ENCODE data around the gene KDM3A. TPM values are rescaled to one million over a fixed set of nuclear protein-coding genes. Genes with fewer than 3 reads are reported as not detected.

The KDM3A gene
- total RNA-seq, 1 donor from 2014 or later: 51.2 TPM

DNA sequence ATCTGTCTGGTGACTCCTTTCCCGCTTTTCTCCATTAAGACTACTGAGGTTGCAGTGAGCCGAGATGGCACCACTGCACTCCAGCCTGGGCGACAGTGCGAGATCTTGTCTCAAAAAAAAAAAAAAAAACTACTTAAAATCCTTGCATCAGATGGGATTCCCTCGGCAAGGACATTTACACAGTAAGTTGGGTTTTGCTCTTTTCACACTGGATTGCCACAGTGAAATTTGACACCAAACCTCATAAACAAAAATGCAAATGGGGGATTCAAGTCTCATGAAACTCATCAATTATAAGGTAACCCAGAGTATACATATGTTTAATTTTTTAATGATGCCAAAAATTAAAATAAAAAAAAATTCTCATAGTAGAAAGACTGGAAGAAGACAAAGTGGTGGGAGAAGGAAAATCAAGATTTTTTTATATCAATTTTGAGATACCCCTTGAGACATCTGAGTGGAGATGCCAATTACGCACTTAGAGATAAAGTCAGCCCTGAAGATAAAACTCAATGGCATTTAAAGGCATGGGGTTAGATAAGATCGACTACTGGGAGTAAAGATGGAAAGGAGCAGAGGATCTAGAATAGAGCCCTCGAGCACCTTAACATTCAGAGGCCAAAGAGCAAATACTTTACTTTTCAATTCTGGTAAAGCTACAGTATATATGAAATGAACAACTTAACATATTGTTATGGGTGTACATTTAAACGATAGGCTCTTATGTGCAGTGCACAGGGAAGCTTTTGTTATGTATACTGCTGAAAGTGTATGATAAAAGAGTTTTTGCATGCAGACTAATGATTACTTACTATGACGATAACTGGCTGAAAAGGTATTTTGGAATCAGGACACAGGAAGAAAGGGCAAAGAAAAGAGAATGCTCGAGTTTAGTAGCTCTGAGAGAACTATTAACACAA lies 84.5 kb downstream of the KDM3A start:
- DNase-seq (ENCODE audit: low read depth, low spot score): no peak
- H3K4me1 Mint-ChIP-seq: no peaks in the 10 kb centered on the region

DNA sequence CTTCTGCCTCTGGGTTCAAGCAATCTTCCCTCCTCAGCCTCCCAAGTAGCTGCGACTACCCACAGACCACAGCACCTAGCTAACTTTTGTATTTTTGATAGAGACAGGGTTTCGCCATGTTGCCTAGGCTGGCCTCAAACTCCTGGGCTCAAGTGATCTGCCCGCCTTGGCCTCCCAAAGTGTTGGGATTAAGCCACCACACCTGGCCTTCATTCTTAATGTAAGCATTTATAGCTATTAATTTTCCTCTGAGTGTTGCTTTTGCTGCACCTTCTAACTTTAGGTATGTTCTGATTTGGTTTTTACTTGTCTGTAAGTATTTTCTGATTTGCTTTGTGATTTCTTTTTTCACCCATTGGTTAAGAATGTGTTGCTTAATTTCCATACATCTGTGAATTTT lies 92.4 kb downstream of the KDM3A start:
- Mint-ChIP-seq H3K36me3 (ENCODE audit: low read depth) (peaks cover 44% of the 10 kb centered on the region), H3K4me3 (no peak overlapping the region), H3K27me3 (ENCODE audit: low read depth) (no peaks in the 10 kb centered on the region), H3K4me1 (no peaks in the 10 kb centered on the region), H3K27ac (ENCODE audit: unreplicated experiment) (no peak overlapping the region), H3K9me3 (peaks cover 26% of the 10 kb centered on the region)
- DNase-seq (ENCODE audit: low read depth, low spot score): no peak
- TF ChIP-seq, protein P1, sequence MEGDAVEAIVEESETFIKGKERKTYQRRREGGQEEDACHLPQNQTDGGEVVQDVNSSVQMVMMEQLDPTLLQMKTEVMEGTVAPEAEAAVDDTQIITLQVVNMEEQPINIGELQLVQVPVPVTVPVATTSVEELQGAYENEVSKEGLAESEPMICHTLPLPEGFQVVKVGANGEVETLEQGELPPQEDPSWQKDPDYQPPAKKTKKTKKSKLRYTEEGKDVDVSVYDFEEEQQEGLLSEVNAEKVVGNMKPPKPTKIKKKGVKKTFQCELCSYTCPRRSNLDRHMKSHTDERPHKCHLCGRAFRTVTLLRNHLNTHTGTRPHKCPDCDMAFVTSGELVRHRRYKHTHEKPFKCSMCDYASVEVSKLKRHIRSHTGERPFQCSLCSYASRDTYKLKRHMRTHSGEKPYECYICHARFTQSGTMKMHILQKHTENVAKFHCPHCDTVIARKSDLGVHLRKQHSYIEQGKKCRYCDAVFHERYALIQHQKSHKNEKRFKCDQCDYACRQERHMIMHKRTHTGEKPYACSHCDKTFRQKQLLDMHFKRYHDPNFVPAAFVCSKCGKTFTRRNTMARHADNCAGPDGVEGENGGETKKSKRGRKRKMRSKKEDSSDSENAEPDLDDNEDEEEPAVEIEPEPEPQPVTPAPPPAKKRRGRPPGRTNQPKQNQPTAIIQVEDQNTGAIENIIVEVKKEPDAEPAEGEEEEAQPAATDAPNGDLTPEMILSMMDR (conservative IDR thresholded peaks at IDR 0.05): no peak

More for the DNA sequence above, 84.5 kb downstream of the KDM3A start:
- H3K9me3 Mint-ChIP-seq: no peaks in the 10 kb centered on the region
- H3K27me3 Mint-ChIP-seq (ENCODE audit: low read depth): no peaks in the 10 kb centered on the region
- no peaks in the 10 kb centered on the region for H3K36me3 Mint-ChIP-seq (ENCODE audit: low read depth)
- H3K4me3 Mint-ChIP-seq: no peak overlapping the region
- TF ChIP-seq, protein P1 (conservative IDR thresholded peaks at IDR 0.05): no peak
- H3K27ac Mint-ChIP-seq (ENCODE audit: unreplicated experiment): no peak overlapping the region

DNA sequence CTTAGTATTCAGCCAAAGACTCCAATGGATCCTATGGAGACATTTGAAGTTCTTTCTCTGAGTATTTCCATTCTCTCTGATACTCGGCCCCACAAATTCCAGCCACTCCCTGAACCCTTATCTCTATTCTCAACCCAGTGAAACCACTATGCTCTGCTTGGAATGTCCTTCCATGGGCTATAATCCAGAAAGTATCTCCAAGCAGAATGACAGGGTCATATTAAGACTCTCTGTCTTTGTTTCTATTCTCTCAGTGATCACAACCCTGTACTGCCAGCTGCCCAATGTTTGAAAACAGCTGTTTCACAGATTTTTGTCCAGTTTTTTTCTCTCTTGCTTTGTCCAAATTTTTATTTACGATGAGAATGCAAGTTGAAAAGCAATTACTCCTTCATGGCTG lies 100.2 kb downstream of the KDM3A start:
- no peak overlapping the region for H3K4me3 Mint-ChIP-seq
- TF ChIP-seq, protein P1 (conservative IDR thresholded peaks at IDR 0.05): no peak
- no peaks in the 10 kb centered on the region for H3K27me3 Mint-ChIP-seq (ENCODE audit: low read depth)
- H3K27ac Mint-ChIP-seq (ENCODE audit: unreplicated experiment): no peak overlapping the region
- no peak for DNase-seq (ENCODE audit: low read depth, low spot score)
- no peaks in the 10 kb centered on the region for H3K4me1 Mint-ChIP-seq
- peaks cover 60% of the 10 kb centered on the region for H3K36me3 Mint-ChIP-seq (ENCODE audit: low read depth)
- H3K9me3 Mint-ChIP-seq: peaks cover 15% of the 10 kb centered on the region

Other genes starting within 250 kb of the KDM3A start
- gene IMMT, start 245.9 kb upstream of the KDM3A start, total RNA-seq: 117 and 120 TPM in 2 replicates
- 36.9 and 45.7 TPM in 2 replicates for gene MRPL35, start 241.9 kb upstream of the KDM3A start, total RNA-seq
- 12.0 and 12.3 TPM in 2 replicates for gene REEP1, start 103.7 kb upstream of the KDM3A start, total RNA-seq
- gene CHMP3, start 122.1 kb downstream of the KDM3A start, total RNA-seq: 83.7 and 88.3 TPM in 2 replicates
- gene RNF103, start 182.5 kb downstream of the KDM3A start, total RNA-seq: 13.5 and 13.8 TPM in 2 replicates